HG02870 (cell line): Measurements from ENCODE around the gene KRTAP10-9.
"Not testable (repeated sequence)": the region's sequence is repeated elsewhere in the genome, so short reads cannot be mapped to it uniquely, and the experiment has no call there.

ENCODE experiments used
- ATAC-seq: cut with Tn5 transposase; IDR thresholded peaks from one replicate; pipeline ENCODE4 v1.9.1; 2021; ENCODE audit warnings: mild to moderate bottlenecking, moderate library complexity; ENCODE audit not compliant: unreplicated experiment

Gene KRTAP10-9

GRCh38 chr21:44594406-44594916 lies 32.4 kb upstream of the KRTAP10-9 start:
- no peak for ATAC-seq

- ATAC-seq, result no peak
Observed at GRCh38 chr21:44595524-44595923, 31.4 kb upstream of the KRTAP10-9 start.

DNA sequence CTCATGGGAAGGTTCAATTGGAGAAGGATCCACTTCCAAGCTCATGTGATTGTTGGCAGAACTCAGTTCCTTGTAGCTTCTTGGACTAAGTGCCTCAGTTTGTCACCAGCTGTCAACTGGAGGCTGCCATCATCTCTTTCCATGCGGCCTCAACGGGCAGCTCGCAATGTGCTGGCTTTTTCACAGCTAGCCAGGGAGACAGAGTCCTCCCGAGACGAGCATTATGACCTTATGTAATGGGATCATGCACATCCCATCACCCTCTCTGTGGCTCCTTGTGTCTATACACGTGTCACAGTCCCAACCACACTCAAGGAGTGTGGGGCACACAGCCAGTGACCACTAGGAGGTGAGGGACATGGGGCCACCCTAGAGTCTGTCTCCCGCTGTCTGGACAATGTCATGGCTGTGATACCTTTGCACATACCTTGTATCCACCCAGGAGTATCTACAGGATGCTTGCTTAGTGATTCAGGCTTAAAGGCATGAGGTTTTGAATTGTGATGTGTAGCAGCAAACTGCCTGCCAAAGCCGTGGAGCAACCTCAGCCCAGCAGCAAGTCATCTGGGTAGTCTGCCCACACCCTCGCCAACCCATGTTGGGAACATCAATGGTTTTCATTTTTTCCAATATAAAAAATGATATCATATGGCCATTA lies 30.7 kb upstream of the KRTAP10-9 start:
- ATAC-seq, result no peak

- no peak for ATAC-seq
Observed at GRCh38 chr21:44598061-44598460, 28.8 kb upstream of the KRTAP10-9 start.

DNA sequence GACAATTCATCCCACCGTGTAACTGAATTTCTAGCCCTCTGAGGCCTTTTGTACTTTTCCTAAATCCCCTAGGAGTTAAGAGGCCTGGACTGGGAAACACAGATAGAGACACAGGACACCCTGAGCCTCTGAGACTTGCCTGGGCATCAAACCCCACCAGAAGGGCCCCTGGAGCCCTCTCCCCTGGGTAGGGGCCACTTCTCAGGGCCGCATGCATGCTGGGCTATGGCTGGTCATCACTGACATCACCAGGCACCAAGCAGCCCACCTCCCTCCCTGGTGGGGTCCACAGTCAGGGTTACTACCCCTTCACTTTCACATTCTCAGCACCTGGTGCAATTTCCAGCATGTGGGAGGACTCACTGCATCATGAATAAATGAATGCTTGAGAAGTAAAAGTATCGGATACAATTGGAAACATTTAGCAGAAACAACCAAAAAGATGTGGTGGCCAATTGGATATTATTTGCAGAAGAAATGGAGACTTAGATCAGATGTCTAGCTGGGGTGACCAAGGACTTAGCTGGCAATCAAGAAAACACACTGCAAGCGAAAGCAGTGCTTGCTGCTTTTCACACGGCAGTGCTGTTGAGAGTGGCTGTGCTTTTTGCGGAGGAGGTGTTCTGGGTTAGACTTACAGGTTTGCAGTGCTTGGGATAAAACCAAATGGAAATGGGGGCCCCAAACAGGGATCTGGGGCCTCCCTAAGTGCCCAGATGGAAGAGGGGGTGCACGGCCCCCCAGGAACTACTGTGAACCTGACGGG lies 27.4 kb upstream of the KRTAP10-9 start:
- ATAC-seq, result no peak

DNA sequence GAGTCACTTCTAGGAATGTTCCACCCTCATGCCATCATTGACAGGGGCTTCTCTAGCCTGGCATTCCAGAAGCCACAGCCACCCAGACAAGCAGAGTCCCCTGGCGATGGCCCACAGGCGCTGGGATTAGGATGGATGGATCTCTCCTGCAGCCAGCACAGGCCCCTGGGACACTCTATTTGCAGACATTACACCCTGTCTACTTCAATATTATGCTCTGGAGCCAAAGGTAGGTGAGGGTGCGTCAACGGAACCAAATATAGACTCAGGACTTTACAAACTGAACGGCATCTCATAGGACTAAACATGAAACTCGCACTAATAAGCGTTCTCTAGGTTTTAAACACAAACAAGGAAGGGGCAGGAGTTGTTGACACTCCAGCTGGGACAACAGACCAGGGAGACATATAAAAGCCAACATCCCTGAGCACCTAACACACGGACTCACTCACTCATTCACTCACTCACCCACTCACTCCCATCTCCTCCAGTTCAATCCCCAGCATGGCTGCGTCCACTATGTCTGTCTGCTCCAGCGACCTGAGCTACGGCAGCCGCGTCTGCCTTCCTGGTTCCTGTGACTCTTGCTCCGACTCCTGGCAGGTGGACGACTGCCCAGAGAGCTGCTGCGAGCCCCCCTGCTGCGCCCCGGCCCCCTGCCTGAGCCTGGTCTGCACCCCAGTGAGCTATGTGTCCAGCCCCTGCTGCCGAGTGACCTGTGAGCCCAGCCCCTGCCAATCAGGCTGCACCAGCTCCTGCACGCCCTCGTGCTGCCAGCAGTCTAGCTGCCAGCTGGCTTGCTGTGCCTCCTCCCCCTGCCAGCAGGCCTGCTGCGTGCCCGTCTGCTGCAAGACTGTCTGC lies 26.5 kb upstream of the KRTAP10-9 start, which contains the start of gene KRTAP10-7:
Gene KRTAP10-7, plus strand, starts transcription at position 480 of the 861 bp plus-strand sequence. Its CDS starts 25 bp downstream, at position 505.
- ATAC-seq, result not testable (repeated sequence)

DNA sequence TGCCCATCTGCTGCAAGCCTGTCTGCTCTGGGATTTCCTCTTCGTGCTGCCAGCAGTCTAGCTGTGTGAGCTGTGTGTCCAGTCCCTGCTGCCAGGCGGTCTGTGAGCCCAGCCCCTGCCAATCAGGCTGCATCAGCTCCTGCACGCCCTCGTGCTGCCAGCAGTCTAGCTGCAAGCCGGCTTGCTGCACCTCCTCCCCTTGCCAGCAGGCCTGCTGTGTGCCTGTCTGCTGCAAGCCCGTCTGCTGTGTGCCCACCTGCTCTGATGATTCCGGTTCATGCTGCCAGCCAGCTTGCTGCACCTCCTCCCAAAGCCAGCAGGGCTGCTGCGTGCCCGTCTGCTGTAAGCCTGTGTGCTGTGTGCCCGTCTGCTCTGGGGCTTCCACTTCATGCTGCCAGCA lies 25.8 kb upstream of the KRTAP10-9 start:
- not testable (repeated sequence) for ATAC-seq

GRCh38 chr21:44601596-44602462 lies 25.1 kb upstream of the KRTAP10-9 start:
- ATAC-seq, result no peak

GRCh38 chr21:44602463-44602850 lies 24.4 kb upstream of the KRTAP10-9 start:
- ATAC-seq, result no peak

DNA sequence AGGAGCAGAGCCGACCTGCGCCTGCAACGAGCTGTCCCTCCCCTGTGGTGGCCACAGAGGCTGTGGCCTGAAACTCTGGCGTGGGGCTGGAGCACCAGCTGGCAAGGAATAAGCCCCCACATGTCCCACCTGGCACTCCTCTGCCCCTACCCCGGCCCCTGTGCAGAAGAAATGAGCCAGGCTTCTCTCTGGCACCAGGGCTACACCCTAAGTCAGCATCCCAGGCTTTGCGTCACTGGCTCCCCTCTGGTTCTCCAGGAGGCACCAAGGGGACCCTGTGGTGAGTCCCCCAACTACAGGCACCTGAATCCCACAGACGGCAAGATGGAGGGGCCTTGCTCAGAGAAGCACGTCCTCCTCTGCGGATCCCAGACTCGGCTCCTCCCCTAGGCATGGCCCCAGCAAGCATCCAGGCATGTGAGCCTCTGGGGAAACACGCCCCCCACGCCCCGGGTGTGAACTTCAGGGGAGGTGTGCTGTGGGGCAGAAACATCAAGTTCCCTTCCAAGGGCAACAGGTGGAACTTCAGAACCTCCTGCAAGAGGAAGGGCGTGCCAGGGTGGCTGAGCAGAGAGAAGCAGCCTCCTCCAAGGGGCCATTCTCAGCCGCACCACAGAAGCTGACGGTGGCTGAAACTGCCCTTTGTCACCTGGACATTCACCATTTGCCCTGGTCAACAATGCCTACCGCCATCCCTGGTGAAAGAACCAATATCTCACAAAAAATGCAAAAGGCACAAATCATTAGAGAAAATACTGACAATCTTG lies 23.6 kb upstream of the KRTAP10-9 start:
- ATAC-seq, result no peak

DNA sequence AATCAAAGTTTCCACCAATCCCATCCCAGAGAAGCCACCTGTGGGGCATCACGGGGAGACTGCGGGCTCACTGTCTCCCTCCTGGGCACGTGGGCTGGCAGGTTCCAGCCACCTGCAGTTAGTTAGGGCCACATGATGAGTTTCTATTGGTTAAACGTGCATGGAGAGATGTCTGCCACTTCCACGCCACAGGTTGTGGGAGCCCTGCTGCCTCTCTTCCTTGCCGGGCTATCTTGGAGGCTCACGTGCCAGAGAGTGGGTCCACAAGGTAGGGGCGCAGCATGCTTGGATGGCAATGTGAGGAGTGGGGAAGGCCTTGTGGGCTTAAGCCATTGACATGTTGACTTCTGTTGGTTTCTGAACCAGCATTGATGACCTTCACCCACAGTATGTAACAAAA lies 23.0 kb upstream of the KRTAP10-9 start:
- no peak for ATAC-seq

- ATAC-seq, result no peak
Observed at GRCh38 chr21:44606495-44606894, 20.4 kb upstream of the KRTAP10-9 start.

DNA sequence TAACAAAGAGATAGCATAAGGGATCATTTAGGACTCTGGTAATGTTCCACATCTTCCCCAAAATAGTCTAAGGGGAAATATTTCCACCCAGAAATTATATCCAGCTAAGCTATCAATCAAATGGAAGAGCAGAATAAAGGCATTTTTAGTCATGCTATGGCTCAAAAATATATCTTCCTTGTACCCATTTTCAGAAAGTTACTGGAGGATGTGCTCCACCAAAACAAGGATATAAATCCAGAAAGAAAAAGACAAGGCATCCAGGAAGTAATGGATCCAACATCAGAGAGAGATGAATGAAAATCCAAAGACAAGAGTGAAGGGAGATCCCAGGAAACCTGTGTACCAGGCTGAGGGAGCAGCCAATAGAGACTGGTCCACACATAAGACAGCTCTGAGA lies 17.7 kb upstream of the KRTAP10-9 start:
- ATAC-seq, result no peak

DNA sequence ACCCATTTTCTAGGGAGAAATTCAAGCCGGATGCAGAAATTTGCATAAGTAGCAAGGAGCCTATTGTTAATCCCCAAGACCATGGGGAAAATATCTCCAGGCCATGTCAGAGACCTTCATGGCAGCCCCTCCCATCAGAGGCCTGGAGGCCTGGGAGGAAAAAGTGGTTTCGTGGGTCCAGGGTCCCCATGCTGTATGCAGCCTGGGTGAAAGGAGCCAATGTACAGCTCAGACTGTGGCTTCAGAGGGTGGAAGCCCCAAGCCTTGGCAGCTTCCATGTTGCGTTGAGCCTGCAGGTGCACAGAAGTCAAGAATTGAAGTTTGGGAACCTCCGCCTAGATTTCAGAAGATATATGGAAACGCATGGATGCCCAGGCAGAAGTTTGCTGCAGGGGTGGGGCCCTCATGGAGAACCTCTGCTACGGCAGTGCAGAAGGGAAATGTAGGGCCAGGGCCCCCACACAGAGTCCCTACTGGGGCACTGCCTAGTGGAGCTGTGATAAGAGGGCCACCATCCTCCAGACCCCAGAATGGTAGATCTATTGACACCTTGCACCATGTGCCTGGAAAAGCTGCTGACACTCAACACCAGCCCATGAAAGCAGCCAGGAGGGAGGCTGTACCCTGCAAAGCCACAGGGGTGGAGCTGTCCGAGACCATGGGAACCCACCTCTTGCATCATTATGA lies 16.6 kb upstream of the KRTAP10-9 start:
- ATAC-seq, result not testable (repeated sequence)

DNA sequence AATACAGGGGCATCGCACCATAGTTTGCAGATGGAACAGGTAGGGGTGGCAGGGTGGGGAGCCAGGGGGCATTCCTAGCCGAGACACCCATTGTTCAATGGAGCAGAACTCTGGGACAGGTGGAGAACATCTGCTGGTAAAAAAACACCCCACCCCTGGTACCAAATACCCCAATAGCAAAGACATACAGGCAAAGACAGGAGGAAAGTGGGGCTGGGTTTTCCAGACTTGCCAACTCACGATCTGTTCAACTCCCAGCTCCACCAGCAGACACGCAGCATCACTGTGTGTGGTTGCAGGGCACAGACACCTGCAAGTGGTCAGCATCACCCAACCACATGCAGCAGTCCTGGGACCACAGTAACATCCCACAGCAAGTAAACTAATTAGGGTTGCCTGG lies 15.3 kb upstream of the KRTAP10-9 start:
- ATAC-seq, result no peak

GRCh38 chr21:44612029-44612486 lies 14.8 kb upstream of the KRTAP10-9 start, which contains the start of gene KRTAP10-8:
TSS of gene KRTAP10-8 (plus strand) at chr21:44612079. CDS start at chr21:44612101, 22 bp downstream.
- no peak for ATAC-seq

- no peak for ATAC-seq
Observed at GRCh38 chr21:44612669-44613229, 14.1 kb upstream of the KRTAP10-9 start.

GRCh38 chr21:44613386-44614155 lies 13.3 kb upstream of the KRTAP10-9 start:
- no peak for ATAC-seq
